ENCODE results near the gene ARHGAP24.

Gene ARHGAP24

DNA sequence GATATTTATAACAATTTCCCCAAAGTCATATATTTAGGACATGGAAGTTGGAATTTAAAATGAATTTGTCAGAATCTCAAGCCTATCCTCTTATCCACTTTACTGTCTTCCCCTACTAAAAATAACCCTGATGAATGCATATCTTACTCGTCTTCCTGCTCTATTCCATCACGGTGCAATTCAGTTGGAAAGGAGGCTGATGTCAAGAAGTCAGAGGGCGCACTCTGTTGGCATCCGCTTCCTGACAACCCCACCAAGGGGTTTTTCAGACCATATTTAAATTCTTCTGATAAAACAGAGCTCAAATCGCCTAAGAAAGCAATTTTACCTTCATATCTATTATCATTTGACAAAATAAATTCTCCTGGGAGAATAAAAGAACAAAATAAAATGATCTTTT lies 233.5 kb downstream of the ARHGAP24 start:
- no peak for DNase-seq

DNA sequence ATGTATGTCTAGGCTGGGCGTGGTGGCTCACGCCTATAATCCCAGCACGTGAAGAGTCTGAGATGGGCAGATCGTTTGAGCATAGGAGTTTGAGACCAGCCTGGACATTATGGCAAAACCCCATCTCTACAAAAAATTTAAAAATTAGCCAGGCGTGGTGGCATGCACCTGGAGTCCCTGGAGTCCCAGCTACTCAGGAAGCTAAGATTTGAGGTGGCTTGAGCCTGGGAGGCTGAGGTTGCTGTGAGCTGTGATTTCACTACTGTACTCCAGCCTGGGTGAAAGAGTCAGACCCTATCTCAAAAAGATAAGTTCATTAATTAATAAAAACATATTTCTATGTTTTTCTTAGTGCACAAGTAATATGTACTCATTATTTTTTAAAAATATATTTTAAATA lies 238.1 kb downstream of the ARHGAP24 start:
- DNase-seq = no peak

DNA sequence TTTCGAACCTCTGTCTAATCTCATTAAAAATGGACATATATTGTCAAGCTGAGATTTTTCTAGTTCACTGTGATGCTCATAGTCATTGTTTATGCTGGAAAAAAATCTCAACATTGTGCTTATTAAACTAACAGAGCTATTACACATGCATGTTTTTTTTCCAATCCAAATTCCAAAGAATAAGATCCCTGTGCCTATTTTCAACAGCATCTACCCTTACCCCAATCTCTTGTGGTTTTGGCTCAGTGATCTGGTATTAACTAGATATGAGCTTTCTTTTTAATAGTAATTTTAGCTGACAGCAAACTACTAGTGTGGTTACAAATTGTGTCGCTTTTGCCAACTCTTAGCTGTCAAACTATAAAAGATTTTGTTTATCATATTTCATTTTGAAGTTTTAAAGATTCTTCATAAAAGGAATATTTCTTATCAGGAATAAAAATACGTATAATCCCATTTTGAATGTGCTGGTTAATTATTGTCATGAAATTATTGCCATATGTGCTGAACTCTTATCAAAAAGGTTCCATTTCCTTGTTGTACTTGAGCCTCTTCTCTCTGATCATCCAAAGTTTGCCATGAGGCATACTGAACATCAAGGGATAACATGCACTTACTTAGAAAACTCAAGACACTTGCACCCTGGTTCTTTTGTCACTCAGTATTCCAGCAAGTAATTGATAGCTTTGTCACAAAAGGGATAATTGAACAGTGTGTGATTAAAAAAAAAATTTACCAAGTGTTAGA lies 241.2 kb downstream of the ARHGAP24 start:
- no peak for DNase-seq

DNA sequence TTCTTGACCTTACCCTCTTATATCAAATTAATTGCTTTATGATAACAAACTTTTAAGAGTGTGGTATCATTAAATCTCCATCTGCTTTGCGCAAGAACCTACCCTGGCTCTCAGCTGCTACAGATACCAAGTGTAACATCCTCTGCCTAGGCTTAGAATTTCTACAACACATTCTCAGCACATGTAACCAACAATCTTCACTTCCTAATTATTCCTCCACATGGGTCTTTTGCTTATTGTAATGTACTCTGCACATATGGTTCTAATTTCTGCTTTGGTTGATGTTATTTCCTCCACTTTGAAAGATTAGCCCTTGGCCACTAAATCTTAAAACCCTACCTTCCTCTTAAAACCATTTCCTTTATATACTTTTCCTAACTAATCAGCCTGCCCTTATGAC lies 242.4 kb downstream of the ARHGAP24 start:
- DNase-seq = no peak

DNA sequence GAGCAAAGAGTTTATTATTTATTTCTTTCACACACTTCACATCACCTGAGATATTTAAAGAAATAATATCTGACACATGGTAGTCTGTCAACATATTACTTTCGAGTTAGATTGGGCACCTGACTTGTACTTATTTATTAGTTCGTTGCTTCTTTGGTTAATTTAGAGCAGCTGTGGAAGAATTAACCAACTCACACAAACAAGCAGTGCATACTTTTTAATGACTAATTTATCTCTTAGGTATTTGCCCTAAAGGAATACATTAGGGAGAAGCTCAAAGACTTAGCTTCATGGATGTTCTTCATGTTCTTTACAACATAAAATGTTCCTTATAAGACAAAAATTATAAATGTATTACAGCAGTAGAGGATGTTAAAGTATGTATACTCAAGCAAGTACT lies 242.9 kb downstream of the ARHGAP24 start:
- DNase-seq = no peak

DNA sequence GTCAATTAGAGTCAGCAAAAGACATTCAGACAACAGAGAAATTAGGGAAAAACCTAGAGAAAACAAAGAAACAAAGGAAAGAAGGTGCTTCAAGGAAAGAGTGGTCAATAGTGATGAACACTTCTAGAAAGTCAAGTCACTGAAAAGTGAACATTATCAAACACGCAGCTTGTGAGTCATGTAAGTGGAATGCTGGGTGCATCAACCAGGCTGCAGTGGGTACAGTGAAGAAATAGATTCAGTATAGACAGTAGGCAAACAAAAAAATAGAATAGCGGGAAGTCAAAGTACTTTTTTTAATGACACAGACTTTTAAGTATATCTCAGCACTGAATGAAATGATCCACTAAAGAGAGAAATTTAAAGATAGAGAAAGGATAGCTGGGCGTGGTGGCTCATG lies 245.8 kb downstream of the ARHGAP24 start:
- DNase-seq = no peak

DNA sequence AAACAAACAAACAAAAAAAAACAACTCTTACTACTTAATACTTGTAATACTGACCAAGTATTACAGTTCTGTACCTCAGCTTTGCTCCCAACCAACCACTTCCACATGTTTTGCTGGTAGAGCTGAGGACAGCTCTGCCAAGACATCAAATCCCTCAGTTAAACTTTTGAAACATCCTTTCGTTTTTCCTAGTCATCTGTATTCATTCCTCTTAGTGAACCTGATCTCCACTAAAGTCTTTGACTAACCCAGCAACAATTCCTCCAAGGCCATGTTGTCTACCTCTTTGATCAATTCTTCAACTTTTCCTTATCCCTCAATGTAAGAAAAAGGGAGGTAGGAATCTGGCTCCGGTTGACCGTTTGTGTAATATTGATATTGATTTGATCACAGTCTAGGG lies 247.5 kb downstream of the ARHGAP24 start:
- no peak for DNase-seq

DNA sequence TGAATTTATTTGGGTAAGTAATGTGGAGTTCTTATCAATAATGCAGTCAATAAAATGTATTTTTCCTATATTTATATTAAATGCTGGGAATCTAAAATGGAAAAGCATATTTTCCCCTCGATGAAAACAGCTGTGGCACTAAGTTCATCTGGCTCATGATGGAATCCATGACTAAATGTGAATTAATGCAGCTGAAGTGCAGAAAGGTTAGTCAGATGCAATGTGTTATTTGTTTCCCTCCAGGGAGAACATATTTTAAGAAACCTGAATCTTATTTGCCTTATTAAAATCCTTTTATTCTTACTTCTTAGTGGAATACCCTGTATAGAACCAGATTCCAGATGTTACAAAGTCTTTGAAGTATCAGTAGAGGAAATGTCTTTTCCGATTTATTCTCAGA lies 247.9 kb downstream of the ARHGAP24 start:
- DNase-seq = no peak

DNA sequence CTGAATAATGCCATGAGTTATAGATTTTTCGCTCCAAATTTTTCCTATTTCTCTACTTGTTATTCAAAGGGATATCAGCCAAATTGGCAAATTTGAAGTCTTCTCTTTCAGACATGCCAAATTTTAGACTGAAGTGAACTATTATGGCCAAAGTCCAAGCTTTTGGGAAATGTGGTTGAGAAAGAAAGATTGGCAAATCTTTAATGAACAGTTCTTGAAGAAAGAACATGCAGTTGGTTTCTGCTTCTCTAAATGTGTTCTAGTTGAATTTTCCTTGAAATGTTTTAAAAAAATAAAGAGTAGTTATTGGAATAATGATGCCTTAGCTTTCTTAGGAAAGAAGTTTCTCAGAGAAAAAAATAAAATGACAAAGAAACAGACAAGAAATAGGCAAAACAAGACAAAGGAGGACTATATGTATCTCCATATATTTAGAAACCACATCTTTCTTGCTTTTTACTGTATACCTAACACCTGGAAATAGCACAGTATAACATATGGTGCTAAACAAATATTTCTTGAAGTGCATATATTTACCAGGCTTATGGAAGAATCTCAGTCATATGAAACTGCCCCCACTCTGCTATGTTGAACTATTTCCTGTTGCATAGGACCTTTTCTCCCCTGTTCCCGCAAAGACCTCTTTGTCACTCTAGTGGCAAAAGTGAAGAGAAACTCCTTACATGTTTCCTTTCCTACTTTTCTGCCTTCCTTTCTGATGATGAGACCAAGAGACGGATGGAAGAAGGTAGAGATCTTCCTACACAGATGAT lies 250.0 kb downstream of the ARHGAP24 start:
- no peak for DNase-seq

DNA sequence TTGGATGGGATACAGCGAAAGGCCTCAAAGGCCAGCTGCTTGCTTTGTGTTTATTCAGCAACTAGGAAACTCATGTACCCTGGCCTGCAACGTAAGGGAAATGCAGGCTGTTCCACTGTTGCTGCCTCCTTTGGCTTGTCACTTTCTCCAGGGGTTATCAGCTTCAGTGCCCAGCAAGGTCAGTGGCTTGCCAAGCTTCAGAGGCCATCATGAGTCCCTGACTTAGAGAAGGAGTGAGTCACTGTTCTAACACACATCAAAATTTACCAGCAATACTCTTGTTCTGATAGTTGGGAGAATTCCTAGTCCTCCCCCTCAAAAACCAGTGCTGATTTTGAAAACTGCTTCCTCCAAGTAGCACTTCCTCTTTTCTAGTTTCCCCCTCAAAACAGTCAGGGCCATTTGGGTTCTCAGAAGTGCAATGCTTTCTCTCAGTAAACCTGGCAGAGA lies 250.8 kb downstream of the ARHGAP24 start:
- DNase-seq = no peak

DNA sequence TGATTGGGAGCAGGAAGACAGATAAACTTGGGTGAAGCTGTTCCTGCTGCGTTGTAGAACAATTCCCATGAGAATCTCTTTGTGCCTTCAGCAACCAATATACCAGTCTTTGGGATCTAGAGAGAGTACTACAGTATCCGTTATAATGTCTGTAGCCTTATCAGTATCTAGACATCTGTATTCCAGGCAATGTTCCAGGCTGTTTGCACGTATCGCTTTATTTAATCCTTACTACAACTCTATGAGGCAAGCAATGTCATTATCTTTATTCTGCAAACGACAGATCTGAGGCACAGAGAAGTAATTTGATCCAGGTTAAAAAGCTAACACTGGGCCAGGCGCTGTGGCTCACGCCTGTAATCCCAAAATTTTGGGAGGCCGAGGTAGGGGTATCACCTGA lies 251.6 kb downstream of the ARHGAP24 start:
- DNase-seq = no peak

DNA sequence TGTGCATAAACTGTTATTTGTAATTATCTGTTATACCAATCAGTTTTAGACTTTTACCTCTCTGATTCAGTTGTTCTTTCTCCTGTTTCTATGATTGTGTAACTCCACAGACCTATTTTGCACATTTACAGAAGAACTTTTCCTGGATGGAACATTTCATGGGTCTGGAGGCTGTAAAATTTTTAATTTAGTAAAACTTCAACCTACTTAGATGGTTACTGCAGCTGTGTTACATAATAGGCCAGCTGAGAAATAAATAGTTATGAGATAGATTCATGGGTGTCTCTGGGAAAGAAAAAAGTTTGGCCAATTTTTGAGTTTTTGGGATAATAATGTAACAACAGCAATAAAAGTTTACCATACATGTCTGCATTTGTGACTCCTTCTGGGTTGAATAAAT lies 253.5 kb downstream of the ARHGAP24 start:
- DNase-seq = no peak

DNA sequence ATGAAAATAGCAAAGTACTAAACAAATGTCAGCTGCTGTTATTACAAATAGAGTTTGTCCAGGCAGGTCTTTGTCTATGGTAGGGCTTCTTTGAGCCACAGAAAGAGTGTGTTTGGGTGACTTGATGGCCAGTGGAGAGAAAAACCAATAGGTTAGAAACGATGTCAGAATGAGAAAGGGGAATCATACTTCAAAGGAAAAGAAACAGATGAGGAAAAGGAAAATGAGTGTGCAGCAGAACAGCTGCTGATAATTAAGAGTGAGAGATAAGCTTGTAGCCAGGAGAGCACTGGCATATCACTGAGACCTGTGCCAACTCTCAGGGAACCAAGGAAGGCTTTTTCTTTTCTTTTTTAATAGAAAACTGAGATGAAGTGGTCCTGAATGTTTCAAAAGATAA lies 257.2 kb downstream of the ARHGAP24 start:
- no peak for DNase-seq

DNA sequence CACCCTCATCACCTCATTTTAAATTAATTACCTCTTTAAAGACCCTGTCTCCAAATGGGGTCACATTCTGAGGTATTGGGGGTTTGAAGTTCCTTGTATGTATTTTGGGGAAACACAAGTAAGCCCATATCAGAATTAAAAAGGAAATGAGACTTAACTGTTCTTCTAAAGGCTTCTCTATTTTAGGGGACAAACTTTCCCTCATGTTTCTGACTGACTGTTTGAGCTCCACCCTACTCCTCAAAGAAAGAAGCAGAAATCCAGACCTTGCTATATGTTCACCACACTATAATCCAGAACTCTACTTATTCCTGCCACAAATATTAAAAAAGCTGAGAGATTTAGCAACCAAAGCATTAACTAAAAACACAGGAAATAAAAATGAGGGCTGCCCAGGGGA lies 258.8 kb downstream of the ARHGAP24 start:
- no peak for DNase-seq

DNA sequence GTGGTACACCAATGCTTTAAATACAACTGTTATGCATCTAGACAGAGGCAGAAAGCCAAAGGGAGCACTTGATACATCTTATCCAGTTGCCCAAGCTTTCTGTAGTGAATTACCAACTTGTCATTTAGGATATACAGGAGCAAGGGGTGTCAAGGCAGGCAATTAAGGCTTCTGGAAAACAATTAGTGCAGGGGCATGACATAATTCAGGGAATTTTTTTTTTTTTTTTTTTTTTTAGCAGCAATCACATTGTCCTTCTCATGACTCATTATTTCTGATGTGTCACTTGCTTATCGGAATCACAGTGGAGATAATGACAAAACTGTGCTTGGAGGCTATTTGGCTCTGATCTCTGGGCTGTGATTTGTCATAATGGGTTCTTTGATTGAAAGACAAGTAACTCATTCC lies 259.5 kb downstream of the ARHGAP24 start:
- DNase-seq = no peak

DNA sequence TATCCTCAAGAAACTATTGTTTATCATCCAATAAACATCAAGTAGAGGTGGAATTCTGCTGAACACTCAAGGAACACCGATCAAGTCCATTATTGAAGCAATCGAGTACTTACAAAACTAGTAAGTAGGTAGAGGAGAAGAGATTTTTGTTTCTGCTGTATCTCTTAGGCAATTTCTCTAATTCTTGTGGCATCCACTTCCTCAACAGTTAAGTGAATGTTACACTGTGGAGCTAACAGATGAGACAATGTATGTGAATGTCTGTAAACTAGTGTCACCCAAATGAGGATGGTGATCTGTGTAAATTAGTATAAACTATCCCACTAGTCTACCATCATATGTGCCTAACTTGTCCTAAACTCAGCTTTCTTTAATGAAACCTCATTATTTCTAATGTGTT lies 261.6 kb downstream of the ARHGAP24 start:
- no peak for DNase-seq

DNA sequence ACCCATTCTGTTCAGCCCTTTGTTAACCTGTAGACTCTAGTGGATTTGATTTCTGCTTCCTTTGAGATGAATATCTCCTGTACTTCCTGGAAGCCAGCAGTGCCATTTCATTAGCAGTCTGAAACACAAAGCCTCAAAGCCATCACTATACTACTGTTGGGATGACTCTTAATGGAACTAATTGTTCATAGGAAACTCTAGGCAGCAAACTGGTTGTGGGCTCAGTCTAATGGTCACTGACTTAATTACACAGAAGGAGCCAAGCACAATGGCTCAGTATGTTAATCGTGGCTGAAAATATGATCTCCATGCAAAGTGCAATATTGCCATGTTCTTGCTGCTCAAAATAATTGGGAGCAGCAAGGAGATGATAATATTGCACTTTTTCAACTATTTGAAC lies 262.3 kb downstream of the ARHGAP24 start:
- DNase-seq = no peak

DNA sequence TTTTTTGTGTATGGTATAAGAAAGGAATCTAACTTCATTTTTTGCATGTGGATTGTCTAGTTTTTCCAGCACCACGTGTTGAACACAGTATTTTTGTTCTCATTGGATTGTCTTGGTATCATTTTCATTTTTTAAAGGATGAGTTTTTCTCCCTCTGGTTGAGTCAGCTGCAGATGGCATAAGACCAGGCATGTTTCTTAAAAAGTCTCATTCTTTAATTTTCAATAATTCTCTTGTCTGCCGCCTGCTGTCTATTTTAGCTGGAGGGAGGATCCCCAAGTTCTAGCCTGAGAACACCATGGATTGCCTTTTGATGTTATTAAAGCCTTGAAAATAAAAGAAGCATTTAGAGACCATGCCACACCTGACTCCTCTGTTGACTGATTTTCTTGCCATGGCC lies 263.8 kb downstream of the ARHGAP24 start:
- no peak for DNase-seq

DNA sequence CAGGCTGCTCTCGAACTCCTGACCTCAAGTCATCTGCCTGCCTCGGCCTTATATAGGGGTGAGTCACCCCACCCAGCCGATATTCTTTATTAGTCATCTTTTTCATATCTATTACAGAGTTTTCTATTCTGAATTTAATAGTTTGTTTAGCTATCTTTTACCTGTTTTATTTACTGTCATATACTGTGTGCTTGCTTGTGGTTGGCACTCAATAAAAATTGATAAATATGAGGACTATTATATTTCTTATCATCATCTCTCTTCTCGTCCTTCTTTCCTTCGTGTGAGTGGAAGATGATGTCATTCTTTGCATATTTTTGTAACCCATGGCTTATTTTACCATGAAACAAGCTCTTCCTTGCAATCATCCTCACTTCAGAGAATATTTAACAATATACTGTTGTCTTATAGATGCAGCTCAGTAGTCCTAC lies 265.5 kb downstream of the ARHGAP24 start:
- no peak for DNase-seq

DNA sequence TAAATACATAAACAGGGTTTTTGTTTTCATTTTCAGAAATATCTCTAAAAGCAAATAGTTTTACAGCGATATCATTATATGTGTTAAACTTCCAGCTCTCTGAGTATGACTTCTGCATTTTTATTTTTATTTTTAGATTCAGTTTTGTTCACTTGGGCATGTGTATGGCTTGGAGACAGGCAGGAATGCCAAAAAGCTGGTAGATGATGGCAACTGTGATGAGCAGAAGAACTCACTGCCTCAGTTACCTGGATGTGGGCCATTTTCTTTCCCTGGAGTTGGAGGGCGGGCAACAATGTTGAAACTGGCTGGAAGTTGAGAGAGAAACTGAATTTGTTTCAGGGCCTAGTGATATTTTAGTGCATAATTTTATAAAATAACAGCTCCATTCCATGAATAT lies 266.4 kb downstream of the ARHGAP24 start:
- no peak for DNase-seq

DNA sequence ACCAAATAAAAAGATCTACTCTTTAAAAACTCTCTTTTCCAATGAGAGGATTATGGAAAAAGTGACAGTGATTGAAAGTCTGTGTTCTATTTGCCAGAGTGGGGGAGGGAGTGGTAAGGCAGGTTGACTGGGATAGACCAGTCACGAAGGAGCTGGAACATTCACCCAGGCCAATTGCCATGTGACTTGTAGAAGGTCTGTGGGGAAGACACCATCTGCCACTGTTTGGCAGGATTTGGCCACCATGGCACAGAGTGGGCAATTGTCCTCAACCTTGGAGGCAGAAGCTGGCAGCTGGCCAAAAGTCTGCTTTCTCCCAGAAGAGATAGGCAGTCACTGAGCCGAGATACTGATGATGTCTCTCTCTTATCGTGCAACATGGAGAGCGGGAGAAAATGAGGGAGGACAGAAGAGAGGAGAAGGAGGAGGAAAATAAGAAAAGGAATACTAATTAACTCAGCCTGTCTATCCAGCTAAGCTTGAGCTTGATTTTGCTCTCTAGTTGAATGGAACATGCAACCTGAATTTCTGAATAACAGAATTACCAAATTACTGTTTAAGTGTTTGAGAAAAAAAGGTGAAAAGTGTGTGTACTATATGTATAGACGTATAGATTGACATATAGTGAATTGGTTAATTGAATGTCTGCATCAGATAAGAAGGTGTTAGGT lies 267.1 kb downstream of the ARHGAP24 start:
- DNase-seq = no peak

DNA sequence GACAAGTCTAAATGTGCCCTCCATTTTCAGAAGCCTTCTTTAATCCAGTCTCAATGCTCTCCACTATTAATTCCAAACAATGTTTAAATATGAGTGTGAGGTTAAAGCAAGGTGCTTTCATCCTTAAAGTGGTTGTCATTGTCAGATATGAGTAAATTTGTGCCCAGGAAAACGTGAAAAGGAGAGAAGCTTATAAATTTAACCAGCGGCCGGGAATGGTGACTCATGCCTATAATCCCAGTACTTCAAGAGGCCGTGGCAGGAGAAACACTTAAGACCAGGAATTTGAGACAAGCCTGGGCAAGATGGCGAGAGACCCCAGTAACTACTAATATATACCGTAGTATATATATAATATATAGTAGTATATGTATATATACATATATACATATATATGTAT lies 270.0 kb downstream of the ARHGAP24 start:
- no peak for DNase-seq

DNA sequence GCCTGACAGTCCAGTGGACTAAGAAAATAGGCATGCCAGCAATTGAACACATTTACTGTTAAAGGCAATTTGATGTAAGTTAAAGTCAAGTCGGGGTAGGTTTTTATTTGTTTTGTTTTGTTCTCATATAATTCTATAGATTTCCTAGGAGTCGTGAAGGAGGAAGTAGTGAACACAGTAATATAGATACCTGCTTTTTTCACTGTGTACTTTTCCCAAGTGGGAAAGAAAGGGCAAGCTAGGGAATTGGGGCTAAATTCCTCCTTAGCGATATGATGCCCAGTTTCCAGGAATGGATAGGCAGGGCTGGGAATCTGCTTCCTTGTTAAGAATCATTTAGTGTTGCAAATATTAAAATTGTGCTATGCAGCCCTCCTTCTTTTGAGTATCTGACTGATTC lies 271.0 kb downstream of the ARHGAP24 start:
- DNase-seq = no peak

DNA sequence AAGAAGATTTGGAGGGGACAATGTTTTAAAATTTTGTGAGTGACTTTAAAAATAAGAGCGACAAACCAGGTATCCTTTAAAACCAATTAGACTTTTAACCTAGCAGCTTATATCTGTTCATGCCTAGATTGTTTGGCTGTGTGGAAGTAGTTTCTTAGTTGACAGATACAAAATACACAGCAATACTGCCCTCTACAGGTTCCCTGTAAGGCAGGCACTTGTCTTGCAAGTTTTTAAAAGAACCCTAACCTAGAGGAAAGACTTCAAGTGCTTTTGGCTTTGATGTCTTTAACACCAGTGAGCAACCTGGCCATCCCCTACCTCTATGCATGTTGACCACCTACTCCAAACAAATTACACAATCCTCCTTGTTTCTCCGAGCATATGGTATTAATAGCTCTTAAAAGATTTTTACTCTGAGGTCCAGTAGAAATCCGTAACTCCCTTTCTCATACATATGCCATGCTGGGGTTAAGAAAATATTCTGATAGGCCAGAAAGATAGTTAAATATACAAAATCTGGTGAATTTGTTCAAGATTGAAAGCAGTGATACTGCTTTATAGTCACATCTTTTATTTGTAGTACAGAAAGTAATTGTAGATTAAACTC lies 273.0 kb downstream of the ARHGAP24 start:
- peak; percentile 50 for DNase-seq
